Hypothalamus (tissue), 51 donors: ENCODE results near the gene WDR91.
"Not testable (repeated sequence)": the region's sequence is repeated elsewhere in the genome, so short reads cannot be mapped to it uniquely, and the experiment has no call there.

Experiments
- DNase-seq, 51 donors: peaks; one replicate each; lab custom pipeline; 2025; lab: John Stamatoyannopoulos, UW

The WDR91 gene

GRCh38 chr7:135181261-135181928 is 29.9 kb downstream of the WDR91 start:
- DNase-seq, result no peak

DNA sequence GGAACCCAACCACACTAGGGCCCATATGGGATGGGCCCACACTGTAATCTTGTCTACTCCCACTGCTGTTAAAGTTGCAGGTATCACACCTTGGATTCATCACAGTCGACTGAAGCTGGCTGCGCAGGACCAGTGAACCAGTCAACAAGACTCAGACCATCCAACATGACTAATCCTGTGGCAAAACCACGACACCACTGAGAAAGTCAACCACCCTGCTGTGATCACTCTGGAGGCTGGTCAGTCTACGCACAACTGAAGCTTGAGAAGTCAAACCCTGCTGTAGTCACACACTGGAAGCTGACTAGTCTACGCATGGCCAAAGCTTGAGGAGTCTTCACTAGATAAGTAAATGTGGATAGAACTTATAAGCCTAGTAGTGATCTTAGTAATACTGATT is 31.2 kb downstream of the WDR91 start:
- DNase-seq, result no peak

DNA sequence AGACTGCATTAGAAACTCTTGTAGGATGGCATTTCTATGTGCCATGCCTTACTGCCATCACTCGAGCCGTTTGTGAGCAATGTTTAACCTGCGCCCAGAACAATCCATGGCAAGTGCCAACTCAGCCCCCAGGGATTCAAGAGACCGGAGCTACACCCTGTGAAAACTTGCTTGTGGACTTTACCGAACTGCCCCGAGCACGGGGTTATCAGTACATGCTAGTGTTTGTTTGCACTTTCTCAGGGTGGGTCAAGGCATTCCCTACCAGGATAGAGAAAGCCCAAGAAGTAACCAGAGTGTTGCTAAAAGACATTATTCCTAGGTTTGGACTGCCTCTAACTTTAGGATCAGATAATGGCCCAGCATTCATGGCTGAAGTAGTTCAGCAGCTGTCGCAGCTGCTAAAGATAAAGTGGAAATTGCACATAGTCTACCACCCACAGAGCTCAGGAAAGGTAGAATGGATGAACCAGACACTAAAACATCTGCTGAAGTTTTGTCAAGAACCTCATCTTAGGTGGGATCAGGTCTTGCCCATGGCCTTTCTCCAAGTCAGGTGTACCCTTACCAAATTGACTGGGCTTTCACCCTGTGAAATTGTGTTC is 31.9 kb downstream of the WDR91 start:
- DNase-seq, result no peak

DNA sequence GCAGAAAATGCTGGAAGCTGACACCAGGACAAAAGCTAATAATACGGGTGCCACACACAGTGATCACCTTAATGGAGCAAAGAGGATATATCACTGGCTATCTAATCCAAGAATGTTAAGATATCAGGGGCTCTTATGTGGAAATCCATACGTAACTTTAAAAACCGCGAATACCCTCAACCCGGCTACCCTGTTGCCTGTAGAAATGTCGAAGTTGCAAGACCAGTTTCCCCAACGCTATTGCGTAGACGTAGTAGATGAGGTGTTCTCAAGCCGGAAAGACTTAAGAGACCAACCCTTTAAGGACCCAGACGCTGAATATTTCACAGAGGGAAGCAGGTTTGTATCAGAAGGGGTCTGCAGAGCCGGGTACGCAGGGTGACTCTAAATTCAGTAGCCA is 33.0 kb downstream of the WDR91 start:
- DNase-seq, result no peak

DNA sequence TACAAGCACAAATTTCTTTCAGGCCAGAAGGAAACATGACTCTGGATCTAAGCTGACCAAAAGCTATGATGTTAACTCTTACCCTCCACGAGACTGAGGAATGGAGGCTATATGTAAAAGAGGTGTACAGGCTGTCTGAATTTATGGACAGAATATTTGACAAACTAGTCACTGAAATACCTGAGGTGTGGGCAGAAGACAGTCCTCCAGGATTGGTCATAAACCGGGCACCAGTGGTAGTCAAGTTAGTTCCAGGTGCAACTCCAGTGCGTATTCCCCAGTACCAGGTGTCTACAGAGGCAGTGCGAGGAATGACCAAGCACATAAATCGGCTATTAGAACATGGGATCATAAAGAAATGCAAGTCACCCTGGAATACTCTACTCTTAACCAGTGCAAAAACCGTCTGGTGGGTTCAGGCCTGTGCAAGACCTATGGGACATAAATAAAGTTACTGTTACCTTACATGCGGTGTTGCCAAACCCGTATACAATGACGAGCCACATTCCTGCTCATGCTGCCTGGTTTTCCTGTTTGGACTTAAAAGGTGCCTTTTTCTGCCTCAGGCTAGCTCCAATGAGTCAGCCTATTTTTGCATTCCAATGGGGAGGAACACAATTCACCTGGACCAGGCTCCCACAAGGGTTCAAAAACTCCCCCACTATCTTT is 34.2 kb downstream of the WDR91 start:
- no peak for DNase-seq

- no peak for DNase-seq
Measured at GRCh38 chr7:135175931-135176330, 35.4 kb downstream of the WDR91 start.

- no peak for DNase-seq
Measured at GRCh38 chr7:135174941-135175340, 36.4 kb downstream of the WDR91 start.

GRCh38 chr7:135173916-135174315 is 37.4 kb downstream of the WDR91 start:
- DNase-seq, result not testable (repeated sequence)

DNA sequence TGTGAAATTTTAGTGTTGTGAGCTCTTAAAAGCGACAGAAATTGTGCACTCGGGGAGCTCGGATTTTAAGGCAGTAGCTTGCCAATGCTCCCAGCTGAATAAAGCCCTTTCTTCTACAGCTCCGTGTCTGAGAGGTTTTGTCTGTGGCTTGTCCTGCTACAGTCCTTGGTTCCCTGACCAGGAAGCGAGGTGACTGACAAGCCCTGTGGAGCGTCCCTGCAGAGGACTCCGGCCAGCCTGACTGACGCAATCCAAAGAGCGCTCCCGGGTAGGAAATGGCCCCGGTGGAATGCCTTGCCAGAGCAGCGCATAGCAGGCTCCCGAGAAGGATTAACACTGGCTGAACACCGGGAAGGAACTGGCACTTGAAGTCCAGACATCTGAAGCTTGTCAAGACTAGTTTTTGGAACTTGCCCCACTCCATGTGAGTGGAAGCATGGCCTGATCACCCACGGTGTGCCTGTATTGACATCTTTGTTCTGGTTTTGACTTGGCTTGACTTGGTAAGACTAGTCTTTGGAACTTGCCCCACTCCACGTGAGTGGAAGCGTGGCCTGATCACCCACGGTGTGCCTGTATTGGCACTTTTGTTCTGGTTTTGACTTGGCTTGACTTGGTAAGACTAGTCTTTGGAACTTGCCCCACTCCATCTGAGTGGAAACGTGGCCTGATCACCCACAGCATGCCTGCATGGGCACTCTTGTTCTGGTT is 39.6 kb downstream of the WDR91 start:
- peak in 28 of 51 donors; percentile 19 to 75 (median 48) for DNase-seq

- not testable (repeated sequence) for DNase-seq
Measured at GRCh38 chr7:135170998-135171481, 40.3 kb downstream of the WDR91 start.

DNA sequence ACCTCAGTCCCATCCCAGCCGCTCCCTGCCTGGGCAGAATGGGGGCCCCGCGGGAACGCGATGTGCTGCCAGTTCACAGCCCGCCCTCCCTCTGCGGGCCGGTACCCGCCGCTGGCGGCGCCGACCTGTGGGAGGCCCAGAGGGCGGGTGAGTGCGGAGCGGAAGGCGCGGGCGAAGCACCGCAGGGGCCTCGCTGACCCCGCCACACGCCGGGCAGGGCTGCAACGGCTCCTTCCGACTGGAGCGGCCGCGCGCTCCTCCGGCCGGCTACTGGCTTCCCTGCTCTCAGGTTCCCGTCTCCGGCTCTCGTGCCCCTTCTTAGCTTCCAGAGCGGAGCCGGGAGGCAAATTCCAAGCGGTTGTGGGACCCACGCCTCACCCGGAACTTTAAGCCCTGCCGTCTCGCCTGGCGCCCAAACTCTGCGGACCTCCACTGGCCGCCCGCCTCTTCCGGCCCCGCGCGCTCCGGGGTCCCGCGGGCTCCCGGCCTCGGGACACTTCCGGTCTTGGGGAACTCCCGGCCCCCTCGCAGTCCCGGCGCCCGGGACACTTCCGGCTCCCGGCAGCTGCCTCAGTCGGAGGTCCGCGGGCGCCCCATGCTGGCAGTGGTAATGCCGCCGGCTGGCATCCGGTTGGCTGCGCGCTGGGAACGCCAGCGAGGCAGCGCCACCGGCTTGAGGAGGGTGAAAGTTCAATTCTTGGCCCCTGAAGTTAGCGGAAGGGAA is 40.9 kb downstream of the WDR91 start, which contains the start of gene CYREN:
Gene CYREN (minus strand): TSS at position 434 of the 724 bp plus-strand sequence. CDS start 1,785 bp downstream, outside the sequence.
- DNase-seq, result peak; percentile 54 to 96 (median 88)

- DNase-seq, result no peak
Measured at GRCh38 chr7:135169964-135170273, 41.4 kb downstream of the WDR91 start.

- DNase-seq, result no peak
Measured at GRCh38 chr7:135169141-135169963, 42.0 kb downstream of the WDR91 start.

DNA sequence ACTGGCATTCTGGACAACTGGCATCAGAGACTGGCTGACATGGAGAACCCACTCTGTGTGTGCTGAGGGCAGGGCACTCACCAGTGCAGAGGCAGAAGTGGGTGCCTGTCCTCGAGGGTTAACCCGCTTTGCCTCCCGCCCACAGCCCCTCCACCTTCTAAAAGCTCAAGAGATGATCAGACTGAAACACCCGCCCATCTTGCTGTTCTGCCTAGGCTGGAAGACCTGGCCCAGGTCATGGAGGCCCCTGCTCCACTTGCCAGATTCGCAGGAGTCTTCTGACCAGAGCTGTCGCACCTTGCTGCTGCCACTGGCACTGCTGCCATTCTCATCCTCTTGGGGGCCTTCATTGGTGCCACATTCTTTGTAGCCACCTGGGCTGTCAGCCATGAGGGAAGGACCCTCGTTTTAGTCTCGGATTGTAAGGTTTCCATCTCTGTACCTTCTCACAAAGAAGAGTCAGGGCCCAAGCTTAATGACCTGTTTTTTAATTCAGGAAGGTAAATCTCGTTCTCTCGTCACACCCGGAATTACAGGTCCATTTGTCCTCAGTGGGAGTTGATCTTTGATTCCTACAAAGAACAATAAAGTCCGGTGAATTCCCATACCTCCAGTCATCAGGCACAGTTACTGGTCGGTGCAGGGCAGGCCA is 42.7 kb downstream of the WDR91 start:
- DNase-seq, result no peak

DNA sequence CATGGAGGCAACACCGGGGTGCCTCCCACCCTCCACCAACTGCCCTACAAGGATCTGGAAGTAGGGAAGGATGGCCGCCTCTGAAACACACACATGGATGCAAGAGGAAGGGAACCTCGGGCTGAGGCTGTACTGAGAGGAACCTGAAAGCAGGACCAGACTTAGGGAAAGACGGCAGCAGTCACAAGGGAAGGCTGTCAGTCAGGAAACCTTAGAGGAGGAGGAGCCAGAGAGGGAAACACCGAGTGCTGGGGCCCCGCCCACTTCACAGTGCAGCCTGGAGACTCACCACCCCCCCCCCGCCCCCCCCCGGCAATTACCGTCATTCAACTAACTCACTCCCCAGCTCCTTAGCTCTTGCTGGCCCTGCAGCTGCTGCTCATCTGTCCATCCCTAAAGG is 43.3 kb downstream of the WDR91 start:
- DNase-seq, result no peak

DNA sequence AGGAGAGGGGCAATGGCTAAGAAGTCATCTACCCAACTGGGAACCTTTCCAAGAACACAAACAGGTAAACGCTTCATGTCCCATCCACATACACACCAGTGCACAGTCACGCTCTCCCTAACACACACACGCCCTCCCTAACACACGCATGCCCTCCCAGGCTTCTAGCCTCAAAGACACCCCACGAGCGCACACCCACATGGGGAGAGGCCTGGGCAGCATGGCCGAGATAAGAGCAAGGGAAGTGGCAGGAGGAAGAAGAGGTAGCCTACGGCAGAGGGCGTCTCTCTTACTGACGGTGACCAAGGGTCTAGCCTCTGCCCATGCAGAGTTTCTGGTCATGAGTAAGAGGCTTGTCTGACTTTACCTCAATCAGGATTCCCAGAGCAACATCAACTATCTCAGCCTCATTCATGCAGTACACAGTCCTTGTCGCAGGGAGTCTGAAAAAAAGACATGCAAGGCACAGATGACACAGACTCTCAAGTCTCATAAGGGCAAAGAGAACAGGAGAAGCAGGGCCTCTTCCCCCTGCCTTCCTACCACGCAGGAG is 43.9 kb downstream of the WDR91 start:
- DNase-seq, result no peak

GRCh38 chr7:135166338-135166990 is 44.9 kb downstream of the WDR91 start:
- DNase-seq, result no peak

GRCh38 chr7:135165862-135166261 is 45.5 kb downstream of the WDR91 start:
- no peak for DNase-seq
